Ovary (tissue), 9 donors: Measurements from ENCODE around the gene RPS5. TPM values are rescaled to one million over a fixed set of nuclear protein-coding genes. Genes with fewer than 3 reads are reported as not detected.

Experiments used
- DNase-seq, 5 donors: peaks; one replicate each; pipeline ENCODE4 v3.0.0-alpha.2; 2019 to 2020
- H3K27ac ChIP-seq, 2 donors: fragments of 200-600 bp; one replicate each; pipeline versions ENCODE4 v1.5.1 to v1.8.0; 2019 to 2022
- H3K27me3 ChIP-seq: fragments of 200-600 bp; one replicate; pipeline ENCODE4 v1.8.0; 2022
- H3K36me3 ChIP-seq: fragments of 200-600 bp; sonication (generic); one replicate; pipeline ENCODE4 v1.5.1; 2019
- H3K4me1 ChIP-seq: one replicate; pipeline ENCODE4 v1.8.1; 2013; ENCODE audit warnings: mild to moderate bottlenecking, moderate library complexity; ENCODE audit not compliant: insufficient read depth
- H3K4me3 ChIP-seq: fragments of 200-600 bp; sonication (generic); one replicate; pipeline ENCODE4 v1.5.1; 2017
- H3K9me3 ChIP-seq, 2 donors: fragments of 200-600 bp in 1 of 2; sonication (generic) in 1 of 2; one replicate each; pipeline versions ENCODE4 v1.5.1 to v1.8.1; 2013 to 2019; ENCODE audit warnings: mild to moderate bottlenecking in 1 of 2, moderate library complexity in 1 of 2
- EP300 ChIP-seq: sonication (generic); formaldehyde crosslinking; IDR thresholded peaks from one replicate; pipeline ENCODE4 v1.6.1; 2017; ENCODE audit warnings: antibody characterized with exemption
- POLR2A ChIP-seq: fragments of 450-650 bp; IDR thresholded peaks from one replicate; pipeline ENCODE4 v1.6.1; 2017; ENCODE audit warnings: antibody characterized with exemption, mild to moderate bottlenecking, moderate library complexity
- WGBS, 3 donors: extraction: QIAGEN DNeasy Blood & Tissue Kit in 1 of 3; methylation state at CpG; one replicate each; pipeline versions ENCODE4 v1.1.5 to v1.1.7; 2013 to 2017; 5-methylcytosine and 5-hydroxymethylcytosine counted together
- intact Hi-C, 4 donors: fragments of 100-400 bp; cut with DNase I; formaldehyde crosslinking; loops; one replicate each; pipeline versions ENCODE4 v1.11.0 to v1.15.1; 2022 to 2023
- polyA plus RNA-seq, 2 donors: library from polyadenylated mRNA; stranded (reverse); fragments of 200-250 nt in 1 of 2; fragments of 350-450 nt in 1 of 2; fragmentation: Illumina TruSeq in 1 of 2; extraction: RNeasy Lipid Tissue Mini Kit (QIAGEN cat#74804) in 1 of 2; gene quantifications; one replicate each; pipeline ENCODE4 v1.2.3, GENCODE V29; 2013 to 2014
- total RNA-seq, 7 donors: library from RNA; depleted of rRNA in 2 of 7; stranded (reverse); fragments of >200 nt in 2 of 7; fragmentation: NEBNext Ultra II Directional in 3 of 7; extraction: Animal tissue kit (Norgen Biotek cat#: 25700) in 3 of 7; gene quantifications; one replicate each; pipeline versions ENCODE4 v1.1.0 to v1.2.4, GENCODE V29; 2016 to 2023
- TF ChIP-seq, protein P1 (sequence below), 3 donors: fragments of 450-650 bp in 2 of 3; fragments of 200-600 bp in 1 of 3; IDR thresholded peaks; one replicate each; pipeline versions ENCODE4 v1.5.1 to v1.8.0; 2016 to 2022; ENCODE audit warnings: antibody characterized with exemption in 3 of 3, mild to moderate bottlenecking in 1 of 3
- donor health status: DM: no; HTN: no; CAD: no; lungs with moderate emphysema.
- donor health status: DM: no; HTN: no; CAD: no.
- donor health status: Bipolar disorder and iron deficiency.
- donor health status: DM: yes; HTN: yes; CAD: no.
- donor health status: DM: no; HTN: no; CAD: no.
- donor health status: DM: yes; HTN: yes; CAD: no.

The RPS5 gene
- total and polyA plus RNA-seq, 9 donors: 715 to 5,180 (median 2,346) TPM

GRCh38 chr19:58409010-58409790 lies 22.1 kb downstream of the RPS5 start:
- DNase-seq: peak; percentile 41 to 62 (median 61)
- no peak for TF ChIP-seq EP300
- TF ChIP-seq, protein P1, sequence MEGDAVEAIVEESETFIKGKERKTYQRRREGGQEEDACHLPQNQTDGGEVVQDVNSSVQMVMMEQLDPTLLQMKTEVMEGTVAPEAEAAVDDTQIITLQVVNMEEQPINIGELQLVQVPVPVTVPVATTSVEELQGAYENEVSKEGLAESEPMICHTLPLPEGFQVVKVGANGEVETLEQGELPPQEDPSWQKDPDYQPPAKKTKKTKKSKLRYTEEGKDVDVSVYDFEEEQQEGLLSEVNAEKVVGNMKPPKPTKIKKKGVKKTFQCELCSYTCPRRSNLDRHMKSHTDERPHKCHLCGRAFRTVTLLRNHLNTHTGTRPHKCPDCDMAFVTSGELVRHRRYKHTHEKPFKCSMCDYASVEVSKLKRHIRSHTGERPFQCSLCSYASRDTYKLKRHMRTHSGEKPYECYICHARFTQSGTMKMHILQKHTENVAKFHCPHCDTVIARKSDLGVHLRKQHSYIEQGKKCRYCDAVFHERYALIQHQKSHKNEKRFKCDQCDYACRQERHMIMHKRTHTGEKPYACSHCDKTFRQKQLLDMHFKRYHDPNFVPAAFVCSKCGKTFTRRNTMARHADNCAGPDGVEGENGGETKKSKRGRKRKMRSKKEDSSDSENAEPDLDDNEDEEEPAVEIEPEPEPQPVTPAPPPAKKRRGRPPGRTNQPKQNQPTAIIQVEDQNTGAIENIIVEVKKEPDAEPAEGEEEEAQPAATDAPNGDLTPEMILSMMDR (IDR thresholded peaks at IDR 0.05): no peak
- TF ChIP-seq POLR2A: no peak
- Histone ChIP-seq H3K9me3 (no peaks in the 10 kb centered on the region), H3K27me3 (no peaks in the 10 kb centered on the region), H3K4me3 (peak overlapping the region; percentile 77), H3K4me1 (peaks cover 10% of the 10 kb centered on the region), H3K27ac (peak overlapping the region; percentile 78 to 80), H3K36me3 (no peaks in the 10 kb centered on the region)
- WGBS, 3 donors: 1 to 3% (median 2%) methylated on average over 27 to 34 of the region's 34 CpGs
- intact Hi-C loops: no loop called here

- intact Hi-C loops: no loop called here
- no peak overlapping the region for H3K27ac ChIP-seq
- no peaks in the 10 kb centered on the region for H3K27me3 ChIP-seq
- H3K4me3 ChIP-seq: no peak overlapping the region
- 97 to 98% (median 97%) methylated on average over 5 of the region's 5 CpGs for WGBS, 3 donors
- TF ChIP-seq POLR2A (no peak), EP300 (no peak)
- TF ChIP-seq, protein P1 (IDR thresholded peaks at IDR 0.05): no peak
- peaks cover 0 to 12% of the 10 kb centered on the region in 2 donors for H3K9me3 ChIP-seq
- H3K36me3 ChIP-seq: no peaks in the 10 kb centered on the region
- no peak for DNase-seq
- no peaks in the 10 kb centered on the region for H3K4me1 ChIP-seq
These were observed 29.5 kb downstream of the RPS5 start for GRCh38 chr19:58416604-58417003.

- intact Hi-C loops: no loop called here
- Histone ChIP-seq H3K9me3 (peaks cover 0 to 12% of the 10 kb centered on the region in 2 donors), H3K27me3 (no peaks in the 10 kb centered on the region), H3K36me3 (no peaks in the 10 kb centered on the region), H3K27ac (no peak overlapping the region), H3K4me3 (no peak overlapping the region), H3K4me1 (no peaks in the 10 kb centered on the region)
- no peak for DNase-seq
- TF ChIP-seq EP300: no peak
- TF ChIP-seq POLR2A: no peak
- TF ChIP-seq, protein P1 (IDR thresholded peaks at IDR 0.05): no peak
- WGBS, 3 donors: 96 to 98% (median 97%) methylated on average over 7 of the region's 7 CpGs
These were observed 30.0 kb downstream of the RPS5 start for GRCh38 chr19:58417071-58417470.

GRCh38 chr19:58428617-58429016 lies 41.5 kb downstream of the RPS5 start:
- H3K27me3 ChIP-seq: no peaks in the 10 kb centered on the region
- no peak overlapping the region for H3K4me3 ChIP-seq
- DNase-seq: no peak
- WGBS, 3 donors: 79 to 100% (median 85%) methylated on average over 1 of the region's 1 CpG
- TF ChIP-seq EP300: no peak
- TF ChIP-seq, protein P1 (IDR thresholded peaks at IDR 0.05): no peak
- TF ChIP-seq POLR2A: no peak
- intact Hi-C loops: no loop called here
- peaks cover 12 to 47% of the 10 kb centered on the region in 2 donors for H3K9me3 ChIP-seq
- H3K36me3 ChIP-seq: no peaks in the 10 kb centered on the region
- no peak overlapping the region for H3K27ac ChIP-seq
- H3K4me1 ChIP-seq: no peaks in the 10 kb centered on the region
